NCI-H748 (cell line): ENCODE measurements around the gene CDC37L1.
"Not testable (repeated sequence)": the region's sequence is repeated elsewhere in the genome, so short reads cannot be mapped to it uniquely, and the experiment has no call there.

Experiments
- DNase-seq: peaks from one replicate; lab custom pipeline; 2025; ENCODE audit not compliant: unreplicated experiment; lab: John Stamatoyannopoulos, UW

CDC37L1 gene

DNA sequence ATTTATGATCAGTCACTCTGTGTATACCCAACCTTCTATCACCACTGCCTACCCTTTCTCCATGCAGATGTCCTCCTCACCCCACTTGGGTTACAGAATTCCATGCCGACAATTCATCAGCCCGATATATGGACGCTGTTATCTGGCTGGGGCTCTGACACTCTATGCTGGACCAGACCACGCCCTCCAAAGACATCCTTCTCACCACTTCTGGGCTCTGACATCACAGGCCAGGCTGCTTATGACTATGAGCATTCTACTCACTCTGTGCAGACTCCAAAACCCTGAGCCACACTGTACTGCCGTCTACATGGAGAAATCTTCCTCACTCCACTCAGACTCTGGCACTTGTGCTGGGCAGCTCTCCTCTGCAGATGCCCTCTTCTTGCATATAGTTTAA is 69.2 kb downstream of the CDC37L1 start:
- no peak for DNase-seq

DNA sequence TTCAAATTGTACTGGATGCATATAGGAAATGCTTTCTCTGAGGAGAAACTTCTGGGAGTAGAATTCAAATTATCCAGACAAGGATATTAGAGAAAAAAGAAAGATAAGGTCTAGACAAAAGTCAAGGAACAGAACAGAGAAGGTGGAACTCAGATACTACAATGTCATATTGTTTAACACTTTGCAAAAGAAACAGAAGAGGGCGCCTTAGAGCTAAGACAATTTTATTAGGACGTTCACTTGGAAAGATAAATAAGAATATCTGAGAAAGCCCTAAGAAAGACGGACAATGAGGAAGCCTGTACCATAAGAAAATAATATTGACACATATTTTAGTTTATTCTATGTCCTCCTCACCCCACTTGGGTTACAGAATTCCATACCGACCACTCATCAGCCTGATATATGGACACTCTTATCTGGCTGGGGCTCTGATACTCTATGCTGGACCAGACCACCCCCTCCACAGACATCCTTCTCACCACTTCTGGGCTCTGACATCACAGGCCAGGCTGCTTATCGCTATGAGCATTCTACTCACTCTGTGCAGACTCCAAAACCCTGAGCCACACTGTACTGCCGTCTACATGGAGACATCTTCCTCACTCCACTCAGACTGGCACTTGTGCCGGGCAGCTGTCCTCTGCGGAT is 70.8 kb downstream of the CDC37L1 start:
- DNase-seq = peak; percentile 42

DNA sequence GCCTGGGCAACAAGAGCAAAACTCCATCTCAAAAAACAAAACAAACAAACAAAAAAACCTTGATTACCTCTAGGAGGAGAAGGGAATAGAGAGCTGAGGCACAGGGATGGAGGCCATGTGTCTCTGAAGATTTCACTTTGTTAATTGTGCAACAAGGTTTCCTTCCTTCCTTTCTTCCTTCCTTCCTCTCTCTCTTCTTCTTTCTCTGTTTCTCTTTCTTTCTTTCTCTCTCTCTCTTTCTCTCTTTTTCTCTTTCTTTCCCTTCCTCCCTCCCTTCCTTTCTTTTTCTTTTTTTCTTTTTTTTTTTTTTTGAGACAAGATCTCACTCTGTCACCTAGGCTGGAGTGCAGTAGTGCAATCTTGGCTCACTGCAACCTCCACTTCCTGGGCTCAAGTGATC is 75.2 kb downstream of the CDC37L1 start:
- not testable (repeated sequence) for DNase-seq

DNA sequence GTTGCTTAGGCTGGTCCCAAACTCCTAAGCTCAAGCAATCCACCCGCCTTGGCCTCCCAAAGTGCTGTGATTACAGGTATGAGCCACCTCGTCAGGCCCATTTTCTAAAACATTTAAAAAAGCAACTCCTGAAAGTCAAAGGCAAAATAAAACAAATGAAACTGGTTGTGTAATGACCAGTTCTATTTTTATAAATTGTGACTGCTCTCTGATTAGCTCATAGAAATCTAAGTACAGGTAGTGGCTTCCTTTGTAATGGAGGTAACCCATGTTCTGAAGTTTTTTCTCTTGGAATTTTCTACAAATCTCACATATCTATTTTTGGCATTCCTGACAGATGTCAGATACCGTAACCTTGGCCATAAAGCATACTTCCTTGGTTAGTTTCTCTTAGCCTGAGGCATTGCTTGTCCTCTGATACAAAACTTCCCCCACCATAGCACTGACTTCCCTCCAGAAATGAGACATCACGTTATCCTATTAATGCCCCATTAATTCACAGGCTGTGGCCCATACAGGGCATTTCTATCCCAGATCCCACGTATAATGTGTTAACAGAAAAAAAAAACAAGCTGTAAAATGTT is 75.7 kb downstream of the CDC37L1 start:
- DNase-seq = no peak

DNA sequence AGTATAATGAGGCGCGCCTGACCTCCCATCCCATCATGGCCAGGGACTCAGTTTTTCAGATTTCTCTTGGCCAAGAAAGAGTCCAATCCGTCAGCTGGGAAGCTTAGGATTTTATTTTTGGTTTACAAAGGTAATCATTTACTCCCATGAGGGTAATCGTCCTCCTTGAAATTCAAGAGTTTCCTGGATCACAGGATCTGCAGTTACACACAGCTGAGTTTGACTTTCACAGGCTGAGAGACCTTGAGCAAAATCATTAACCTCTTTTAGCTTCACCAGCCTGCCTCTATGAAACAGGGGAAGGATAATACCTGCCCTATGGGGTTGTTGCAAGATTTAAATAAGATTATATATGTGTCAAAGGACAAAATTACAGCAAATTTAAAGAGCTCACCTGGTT is 77.1 kb downstream of the CDC37L1 start:
- no peak for DNase-seq
